Stimulated activated CD4-positive, alpha-beta T cell treated with anti-CD3 and anti-CD28 coated beads, Interleukin-15, amount 100 ng/mL, for 24 hours (primary cell): Measurements from ENCODE around the gene NCR2.
"Not testable (repeated sequence)": the region's sequence is repeated elsewhere in the genome, so short reads cannot be mapped to it uniquely, and the experiment has no call there.

ENCODE experiments used
- DNase-seq: peaks from one replicate; pipeline ENCODE4 v3.0.0-alpha.2; 2020

Gene NCR2, protein sequence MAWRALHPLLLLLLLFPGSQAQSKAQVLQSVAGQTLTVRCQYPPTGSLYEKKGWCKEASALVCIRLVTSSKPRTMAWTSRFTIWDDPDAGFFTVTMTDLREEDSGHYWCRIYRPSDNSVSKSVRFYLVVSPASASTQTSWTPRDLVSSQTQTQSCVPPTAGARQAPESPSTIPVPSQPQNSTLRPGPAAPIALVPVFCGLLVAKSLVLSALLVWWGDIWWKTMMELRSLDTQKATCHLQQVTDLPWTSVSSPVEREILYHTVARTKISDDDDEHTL

DNA sequence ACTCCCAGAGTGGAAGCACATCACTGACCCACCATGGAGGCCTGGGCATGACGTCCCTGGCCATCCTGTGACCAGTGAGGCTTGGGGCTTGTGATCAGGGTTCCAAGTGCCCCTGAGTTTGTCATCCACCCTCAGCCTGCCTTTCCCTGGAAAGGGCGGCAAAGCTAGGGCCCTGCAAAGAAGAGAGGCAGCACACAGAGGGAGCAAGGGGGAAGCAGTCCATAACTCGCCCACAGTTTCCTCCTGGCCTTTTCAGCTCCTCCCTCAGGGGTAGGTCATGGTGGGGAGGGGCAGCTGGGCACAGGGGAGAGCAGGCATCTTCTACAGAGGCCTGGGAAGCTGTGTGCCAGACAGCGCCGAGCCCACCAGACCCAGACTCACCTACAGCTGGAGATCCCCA lies at the start of gene NCR2:
Gene NCR2 (plus strand): TSS at position 313 of the 400 bp plus-strand sequence. CDS start 269 bp downstream, outside the sequence.
- no peak for DNase-seq

DNA sequence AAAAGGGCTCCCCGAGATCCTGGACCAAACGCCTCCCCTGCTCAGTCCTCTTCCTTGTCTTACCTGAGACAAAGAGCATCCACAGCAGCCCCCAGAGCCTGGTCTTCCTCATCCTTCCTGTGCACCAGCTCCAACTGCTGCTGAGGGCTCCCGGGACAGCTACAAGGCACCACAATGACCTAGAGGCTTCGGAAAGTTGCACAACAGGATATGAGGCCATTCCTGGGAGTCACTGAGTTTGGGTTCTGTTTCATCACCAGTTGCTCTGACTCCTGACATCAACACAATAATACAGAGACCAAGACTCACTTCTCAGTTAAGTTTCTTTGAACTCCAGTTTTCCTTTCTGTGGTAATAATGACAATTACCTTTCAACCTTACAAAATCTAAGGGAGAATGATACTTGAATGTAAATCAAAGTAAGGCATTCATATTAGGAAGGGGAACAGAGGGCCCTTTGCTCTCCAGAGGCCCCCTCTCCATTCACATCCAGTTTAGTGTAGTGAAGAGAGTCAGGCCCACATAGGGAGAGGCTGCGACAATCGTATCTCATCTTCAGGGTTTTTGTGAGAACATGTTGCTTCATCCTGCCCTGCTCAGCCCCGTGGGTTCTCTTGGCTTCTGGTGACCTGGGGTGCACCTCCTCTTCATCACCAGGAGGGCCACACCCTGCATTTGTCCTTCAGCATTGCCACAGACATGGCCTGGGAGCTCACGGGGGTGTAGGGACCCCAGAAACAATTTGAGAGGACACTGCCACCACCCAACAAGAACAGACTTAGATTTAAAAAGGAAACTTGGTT lies 48.7 kb upstream of the NCR2 start, which contains the start of gene TREM1:
Gene TREM1 (minus strand): TSS at position 139 of the 803 bp plus-strand sequence. CDS start 27 bp downstream, at position 112.
- DNase-seq: no peak

DNA sequence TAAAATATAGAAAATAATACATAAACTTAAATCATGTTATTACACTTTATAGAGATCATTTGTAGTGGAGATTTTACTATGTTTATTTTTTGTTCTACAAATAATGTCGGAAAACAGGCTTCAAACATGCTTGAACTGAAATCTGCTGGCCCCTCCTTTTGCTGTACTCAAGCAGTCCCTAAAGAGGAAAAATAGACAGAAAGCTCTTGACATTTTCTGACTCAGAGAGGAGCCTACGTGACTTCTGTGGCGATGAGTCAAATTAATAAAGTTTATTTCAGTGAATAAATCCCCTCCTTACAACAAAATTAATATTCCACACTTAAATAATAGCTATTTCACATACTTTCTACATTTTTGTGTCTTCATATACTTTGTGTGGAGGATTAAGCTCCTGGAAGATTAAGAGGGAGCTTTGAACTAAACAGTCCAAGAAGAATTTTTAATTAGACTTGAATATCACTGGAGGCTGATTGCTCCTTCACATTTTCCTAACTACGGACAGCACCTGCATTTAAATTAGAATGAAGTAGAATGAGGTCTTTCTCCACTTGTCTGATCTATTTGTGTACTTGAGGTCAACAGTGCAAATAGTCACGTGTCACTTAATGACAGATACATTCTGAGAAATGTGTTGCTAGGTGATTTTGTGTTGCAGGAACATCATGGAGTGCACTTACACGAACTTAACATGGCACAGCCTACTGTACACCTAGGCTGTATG lies 47.2 kb upstream of the NCR2 start:
- no peak for DNase-seq

DNA sequence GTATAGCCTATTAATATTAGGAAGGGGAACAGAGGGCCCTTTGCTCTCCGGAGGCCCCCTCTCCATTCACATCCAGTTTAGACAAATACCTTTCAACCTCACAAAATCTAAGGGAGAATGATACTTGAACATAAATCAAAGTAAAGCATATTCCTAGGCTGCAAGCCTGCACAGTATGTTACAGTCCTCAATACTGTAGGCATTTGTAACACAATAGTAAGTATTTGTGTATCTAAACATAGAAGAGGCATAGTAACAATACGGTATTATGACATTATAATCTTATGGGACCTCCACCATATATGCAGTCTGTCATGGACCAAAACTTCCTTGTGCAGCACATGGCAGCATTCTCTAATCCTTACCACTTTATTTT lies 46.7 kb upstream of the NCR2 start:
- DNase-seq: no peak

DNA sequence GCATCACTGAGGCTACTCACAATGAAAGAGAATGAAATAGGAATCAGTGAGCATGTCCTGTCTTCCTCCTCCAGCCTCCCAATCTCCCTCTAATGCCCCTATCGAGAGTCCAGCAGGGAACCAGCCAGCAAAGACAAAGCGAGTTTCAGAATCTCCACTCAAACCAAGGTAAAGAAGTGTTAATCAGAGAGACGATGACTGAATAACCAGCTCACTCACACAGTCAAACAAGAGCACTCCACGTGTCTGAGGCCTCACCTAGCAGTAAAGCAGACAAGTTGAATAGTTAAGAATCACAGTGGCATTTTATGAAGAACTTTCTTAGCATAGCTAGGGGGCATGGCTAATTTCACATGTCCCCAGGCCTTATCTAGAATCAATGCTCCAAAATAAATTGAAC lies 45.6 kb upstream of the NCR2 start:
- no peak for DNase-seq

DNA sequence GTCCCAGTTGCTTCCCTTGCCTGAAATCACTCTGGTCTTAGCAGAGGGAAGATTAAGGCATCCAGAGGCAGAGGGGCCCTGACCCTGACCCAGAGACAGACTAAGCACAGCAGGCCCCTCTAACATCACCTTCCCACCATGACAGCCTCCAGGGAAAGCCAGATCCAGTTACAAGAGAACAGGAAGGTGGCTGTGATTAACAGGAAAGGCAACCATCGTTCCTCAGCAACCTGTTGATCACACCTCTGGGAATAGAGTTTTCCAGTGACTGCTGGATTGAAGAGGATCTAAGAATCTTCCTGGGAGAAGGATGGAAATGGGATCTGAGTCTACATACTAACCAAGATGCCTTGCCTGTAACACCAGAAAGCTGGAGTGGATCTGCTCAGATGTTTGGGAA lies 43.7 kb upstream of the NCR2 start:
- no peak for DNase-seq

DNA sequence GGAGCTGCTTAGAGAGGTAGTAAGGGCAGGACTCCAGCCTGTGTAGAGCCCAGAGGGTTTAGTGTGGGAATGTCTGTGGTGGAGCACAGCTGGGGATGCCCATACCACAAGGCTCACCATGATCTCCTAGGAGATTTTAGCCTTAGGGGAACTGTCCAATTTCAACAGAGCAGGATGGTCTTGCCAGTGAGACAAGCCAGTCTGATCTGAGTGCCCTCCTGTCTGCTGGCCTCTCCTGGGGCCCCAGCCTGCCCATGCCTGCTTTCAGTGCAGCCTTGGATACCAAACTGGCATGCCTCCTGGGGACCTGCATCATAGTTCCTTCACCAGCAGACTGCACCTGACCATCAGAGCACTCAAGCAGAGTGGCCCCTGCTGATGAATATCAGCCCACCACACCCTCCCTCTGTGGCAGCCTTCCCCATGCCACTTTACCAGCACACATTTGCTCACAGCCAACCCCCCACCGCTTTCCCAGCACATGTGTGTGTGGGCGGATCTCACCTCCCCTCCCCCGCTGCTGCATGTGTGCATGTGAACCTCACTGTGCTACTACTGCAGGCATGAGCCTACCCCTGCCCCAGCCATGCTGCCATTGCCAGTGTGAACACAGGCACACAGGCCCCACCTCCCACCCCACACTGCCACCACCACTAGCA lies 41.1 kb upstream of the NCR2 start:
- DNase-seq: peak; percentile 33

DNA sequence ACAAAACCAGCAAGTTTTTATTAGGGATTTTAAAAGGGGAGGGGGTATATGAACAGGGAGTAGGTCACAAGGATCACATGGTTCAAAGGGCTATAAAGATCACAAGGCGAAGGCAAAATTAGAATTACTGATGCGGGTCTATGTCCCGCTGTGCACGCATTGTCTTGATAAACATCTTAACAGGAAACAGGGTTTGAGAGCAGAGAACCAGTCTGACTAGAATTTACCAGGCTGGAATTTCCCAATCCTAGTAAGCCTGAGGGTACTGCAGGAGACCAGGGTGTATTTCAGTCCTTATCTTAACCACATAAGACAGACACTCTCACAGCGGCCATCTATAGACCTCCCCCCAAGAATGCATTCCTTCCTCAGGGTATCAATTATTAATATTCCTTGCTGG lies 38.2 kb upstream of the NCR2 start:
- DNase-seq: not testable (repeated sequence)

DNA sequence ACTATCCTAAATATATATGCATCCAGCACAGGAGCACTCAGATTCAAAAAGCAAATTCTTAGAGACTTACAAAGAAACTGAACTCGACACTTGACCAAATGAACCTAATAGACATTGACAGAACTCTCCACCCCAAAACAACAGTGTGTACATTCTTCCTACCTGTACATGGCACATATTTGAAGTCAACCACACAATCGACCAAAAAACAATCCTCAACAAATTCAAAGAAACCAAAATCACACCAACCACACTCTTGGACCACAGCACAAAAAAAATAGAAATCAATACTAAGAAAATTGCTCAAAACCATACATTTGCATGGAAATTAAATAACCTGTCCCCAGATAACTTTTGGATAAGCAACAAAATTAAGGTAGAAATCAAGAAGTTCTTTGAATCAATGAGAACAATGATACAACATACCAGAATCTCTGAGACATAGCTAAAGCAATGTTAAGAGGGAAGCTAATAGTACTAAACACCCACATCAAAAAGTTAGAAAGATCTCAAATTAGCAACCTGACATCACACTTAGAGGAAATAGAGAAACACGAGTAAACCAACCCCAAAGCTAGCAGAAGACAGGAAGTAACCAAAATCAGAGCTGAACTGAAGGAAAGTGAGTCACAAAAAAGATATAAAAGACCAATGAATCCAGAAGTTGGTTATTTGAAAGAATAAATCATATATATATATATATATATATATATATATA lies 36.5 kb upstream of the NCR2 start:
- DNase-seq: no peak

DNA sequence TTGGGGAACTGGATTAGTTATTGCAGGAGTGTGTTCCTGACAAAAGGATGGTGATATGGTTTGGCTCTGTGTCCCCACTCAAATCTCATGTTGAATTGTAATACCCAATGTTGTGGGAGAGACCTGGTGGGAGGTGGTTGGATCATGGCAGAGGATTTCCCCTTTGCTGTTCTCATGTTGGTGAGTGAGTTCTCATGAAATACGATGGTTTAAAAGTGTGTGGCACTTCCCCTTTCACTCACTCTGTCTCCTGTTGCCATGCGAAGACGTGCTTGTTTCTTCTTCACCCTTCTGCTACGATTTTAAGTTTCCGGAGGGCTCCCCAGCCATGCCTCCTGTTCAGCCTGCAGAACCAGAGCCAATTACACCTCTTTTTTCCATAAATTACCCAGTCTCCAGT lies 32.8 kb upstream of the NCR2 start:
- DNase-seq: no peak

DNA sequence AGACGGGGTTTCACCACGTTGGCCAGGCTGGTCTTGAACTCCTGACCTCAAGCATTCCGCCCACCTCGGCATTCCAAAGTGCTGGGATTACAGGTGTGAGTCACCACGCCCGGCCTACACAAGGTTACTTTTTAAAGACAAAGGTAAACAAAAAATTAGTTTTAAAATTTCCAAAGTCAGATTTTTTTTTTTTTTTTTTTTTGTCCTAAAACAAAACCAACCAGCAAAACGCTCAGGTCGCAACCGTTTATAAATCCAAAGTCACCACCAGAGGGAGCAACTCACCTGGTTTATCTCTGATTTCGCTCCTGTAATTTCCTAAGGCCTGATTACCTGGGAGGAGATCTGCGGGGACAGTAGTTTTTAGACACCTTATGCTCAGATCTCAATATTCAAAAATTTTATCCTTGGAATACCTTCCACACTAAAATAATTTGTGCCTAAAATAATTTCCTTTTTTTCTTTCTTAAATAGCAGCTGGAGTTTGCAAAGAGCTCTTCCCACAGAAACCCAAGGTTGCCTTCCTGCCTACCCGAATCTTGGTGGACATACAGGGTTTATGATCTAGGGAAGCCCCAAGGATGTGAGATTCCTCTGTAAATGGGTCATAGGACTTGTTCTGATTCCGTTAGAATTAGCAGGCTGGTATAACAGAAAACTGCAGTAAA lies 29.1 kb upstream of the NCR2 start:
- DNase-seq: peak; percentile 60

DNA sequence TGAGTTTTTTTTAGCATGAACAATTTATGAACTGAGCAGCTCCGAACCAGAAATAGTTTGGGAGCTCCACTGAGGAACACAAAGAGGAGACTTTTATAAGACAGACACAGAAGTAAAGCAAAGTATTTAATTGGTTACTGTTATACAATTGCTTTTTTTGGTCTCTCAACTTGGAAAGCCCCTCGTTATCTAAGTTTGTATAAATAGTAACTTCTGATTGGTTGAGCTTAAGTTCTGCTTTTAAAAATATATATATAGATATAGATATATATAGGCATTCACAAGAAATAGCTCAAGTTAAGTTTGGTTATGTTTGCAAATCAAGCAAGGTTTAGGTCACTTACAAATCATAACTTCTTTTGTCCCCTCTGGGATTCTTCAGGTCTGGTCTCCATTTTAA lies 20.2 kb upstream of the NCR2 start:
- no peak for DNase-seq

DNA sequence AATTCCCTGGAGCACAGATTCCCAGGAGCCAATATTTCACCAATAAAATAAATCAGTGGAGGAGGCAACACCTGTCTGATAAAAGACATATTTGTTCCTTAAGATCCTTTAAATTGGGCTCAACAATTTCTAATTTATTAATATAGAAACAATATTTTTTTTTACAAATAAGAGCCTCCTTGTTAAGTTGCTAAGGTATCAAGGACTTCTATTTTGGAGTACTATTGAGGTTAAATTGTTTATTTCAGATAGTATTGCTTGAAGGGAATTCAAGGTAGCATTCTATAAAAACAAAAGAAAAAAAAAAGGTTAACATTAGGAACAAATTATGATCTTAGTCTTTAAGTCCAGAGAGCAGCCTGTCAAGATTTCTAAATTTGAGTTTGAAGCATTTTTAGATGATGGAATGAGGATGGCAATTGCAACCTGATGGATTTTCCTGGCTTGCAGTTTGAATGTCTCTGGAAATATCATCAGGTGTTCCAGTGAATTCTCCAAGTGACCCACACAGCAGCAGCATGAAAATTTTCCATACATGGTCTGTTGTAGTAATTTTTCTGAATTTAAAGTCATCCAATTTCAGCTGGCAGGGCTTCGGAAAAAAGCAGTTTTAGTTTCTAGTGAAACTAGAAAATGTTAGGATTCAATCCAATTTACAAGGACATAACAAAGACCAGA lies 19.3 kb upstream of the NCR2 start:
- no peak for DNase-seq

DNA sequence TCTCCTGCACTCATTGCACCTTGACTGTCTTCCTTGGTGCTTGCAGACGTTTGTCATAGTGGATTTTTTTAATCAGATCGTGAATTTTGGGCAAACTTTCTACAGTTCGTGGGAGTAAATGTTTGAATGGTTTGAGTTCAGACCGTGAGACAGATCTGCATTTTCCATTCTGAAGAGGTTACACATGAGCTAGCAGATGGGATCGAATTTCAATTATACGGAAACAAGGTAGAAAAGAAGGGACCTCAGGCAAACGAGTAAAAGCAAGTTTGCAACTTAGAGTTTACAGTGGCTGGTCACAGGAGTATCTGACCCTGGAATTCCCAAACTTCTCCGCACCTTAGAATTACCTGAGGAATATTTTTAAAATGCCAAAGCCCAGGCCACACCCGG lies 17.2 kb upstream of the NCR2 start:
- DNase-seq: no peak

DNA sequence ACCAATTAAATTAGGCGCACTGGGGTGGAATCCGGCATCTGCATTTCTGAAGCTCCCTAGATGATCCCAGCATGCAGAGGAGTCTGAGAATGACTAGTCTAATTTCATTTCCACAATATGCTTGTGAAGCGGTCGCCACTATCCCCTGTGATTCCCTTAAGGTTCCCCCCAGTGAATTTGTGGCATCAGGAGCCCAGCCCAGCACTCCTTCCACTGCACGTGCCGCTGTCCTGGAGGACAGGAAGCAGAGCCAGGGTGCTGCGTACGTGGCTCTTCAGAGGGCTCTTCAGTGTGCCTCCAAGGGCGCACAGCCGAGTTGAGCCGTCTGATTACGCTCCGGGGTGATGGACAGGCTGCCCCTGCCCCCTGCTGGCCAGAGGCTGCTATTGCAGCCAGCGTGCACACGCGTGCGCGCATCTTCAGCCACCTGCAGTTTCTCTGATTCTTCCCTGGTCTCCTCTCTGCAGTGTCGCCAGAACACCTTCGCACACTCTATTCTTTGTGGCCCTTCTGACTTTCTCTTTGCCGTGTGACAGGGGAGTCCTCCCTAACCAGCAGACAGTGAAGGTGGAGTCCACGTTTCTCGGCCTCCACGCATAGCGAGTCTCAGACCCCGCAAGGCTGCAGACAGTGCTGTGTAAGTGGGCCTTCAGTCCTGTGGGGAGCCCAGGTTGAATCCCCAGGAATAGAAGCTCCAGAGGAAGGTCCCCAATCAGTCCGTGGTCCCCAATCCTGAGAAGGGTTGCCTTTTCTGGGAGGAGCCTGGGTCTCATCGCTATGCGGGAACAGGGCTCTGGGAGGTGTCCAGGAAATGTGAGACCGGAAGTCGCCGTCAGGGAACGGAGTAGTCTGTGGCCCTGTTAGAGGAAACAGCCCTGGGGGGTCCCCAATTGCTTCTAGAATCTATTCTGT lies 16.5 kb upstream of the NCR2 start:
- peak; percentile 87 for DNase-seq

DNA sequence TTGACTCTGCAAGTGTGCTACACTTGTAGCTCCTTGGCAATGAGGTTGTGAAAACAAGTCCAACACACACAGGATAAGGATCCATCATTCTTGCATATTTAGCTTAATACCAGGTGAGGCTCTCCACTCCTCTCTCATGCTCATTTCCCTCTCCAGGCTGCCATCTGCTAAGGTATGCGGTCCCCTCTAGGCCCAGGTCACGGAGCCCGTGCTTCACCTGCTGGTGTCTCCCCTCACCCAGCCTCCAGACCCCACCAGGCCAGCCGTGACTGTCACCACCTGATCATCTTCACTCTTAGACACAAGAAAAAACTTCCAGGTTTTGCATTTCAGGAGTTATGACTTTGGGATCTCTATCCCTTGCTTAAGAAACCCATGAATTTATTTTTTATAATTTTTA lies 14.2 kb upstream of the NCR2 start:
- DNase-seq: no peak

DNA sequence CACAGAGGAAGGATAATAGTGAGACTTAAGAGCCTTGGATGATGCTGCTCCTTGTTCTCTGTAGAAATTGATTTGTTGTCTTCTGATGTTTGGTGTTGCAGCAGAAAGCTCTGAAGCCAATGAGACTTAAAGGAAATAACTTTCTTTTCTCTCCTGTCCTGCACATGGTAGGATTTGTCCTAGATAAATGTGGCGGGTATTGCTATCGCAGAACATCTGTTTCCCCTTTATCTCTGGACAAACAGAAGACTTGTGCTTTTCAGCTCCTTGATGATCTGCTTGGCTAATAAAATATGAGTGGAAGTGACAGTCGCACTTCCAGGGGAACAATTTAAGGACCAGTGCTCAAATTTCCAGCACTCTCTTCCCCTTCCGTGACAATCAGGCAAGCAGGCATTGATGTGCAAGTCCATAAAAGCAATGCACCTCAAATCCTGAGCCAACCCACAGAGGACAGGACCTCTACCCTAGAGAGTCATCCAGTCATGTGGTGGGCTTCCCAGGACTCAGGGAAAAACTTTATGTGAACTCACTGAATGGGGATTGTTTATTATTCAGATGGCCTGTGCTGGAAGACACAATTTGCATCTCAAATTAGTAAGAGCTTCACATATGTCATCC lies 9.9 kb upstream of the NCR2 start:
- no peak for DNase-seq

DNA sequence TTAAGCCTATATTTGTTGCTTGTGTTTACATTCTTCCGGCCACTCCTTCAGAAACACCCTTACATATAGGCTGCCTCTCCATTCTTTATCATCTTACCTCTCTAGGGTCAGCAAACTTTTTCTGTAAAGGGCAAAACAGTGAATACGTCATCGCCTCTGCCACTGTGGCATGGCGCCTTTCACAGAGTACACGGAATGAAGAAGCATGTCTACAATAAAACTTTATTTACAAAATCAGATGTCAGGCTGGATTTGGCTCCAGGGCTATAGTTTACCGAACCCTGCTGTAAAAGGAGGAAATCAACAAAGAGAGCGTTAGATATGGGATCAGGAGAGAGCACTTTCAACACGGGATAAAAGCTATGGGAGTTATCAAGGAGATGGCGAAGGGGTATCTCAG lies 9.3 kb upstream of the NCR2 start:
- DNase-seq: no peak

DNA sequence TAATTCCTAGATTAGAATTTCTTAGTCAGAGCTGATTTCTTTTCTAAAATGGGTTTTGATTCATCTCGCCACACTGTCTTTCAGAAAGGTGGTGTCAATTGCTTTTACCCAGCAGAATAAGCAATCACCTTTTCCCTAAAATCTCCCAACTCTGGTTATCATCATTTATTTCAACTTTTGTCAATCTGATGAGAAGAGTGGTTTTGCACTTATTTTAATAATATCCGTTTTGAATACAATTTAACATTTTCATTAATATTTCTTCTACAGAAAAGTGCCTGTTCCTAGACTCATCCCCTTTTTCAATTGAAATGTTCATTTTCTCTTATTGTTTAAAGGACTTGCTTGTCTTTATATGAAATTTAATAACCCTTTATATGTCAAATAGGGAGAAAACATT lies 8.2 kb upstream of the NCR2 start:
- no peak for DNase-seq
